Testis (tissue), 3 donors: ENCODE results near the gene ALPK3. TPM values are rescaled to one million over a fixed set of nuclear protein-coding genes. Genes with fewer than 3 reads are reported as not detected.

ENCODE experiments used
- DNase-seq: peaks from one replicate; pipeline ENCODE4 v3.0.0-alpha.2; 2019
- H3K27ac ChIP-seq, 2 donors: fragments of 200-600 bp; sonication (generic); one replicate each; pipeline ENCODE4 v1.5.1; 2019
- H3K27me3 ChIP-seq: fragments of 200-600 bp; sonication (generic); one replicate; pipeline ENCODE4 v1.5.1; 2019
- H3K36me3 ChIP-seq: fragments of 200-600 bp; sonication (generic); one replicate; pipeline ENCODE4 v1.5.1; 2017; ENCODE audit warnings: low read depth; ENCODE audit errors: missing control alignments
- H3K4me1 ChIP-seq: fragments of 200-600 bp; sonication (generic); one replicate; pipeline ENCODE4 v1.5.1; 2019
- H3K4me3 ChIP-seq, 2 donors: fragments of 200-600 bp; sonication (generic); one replicate each; pipeline ENCODE4 v1.5.1; 2017 to 2019
- H3K9me3 ChIP-seq: fragments of 200-600 bp; sonication (generic); one replicate; pipeline ENCODE4 v1.5.1; 2017
- CTCF ChIP-seq, 3 experiments: fragments of 450-650 bp in 2 of 3; fragments of 200-600 bp in 1 of 3; sonication (generic) in 1 of 3; IDR thresholded peaks; one replicate each; pipeline ENCODE4 v1.5.1; 2016 to 2019; ENCODE audit warnings: antibody characterized with exemption in 3 of 3, mild to moderate bottlenecking in 2 of 3, moderate library complexity in 1 of 3
- POLR2A ChIP-seq: fragments of 450-650 bp; IDR thresholded peaks from one replicate; pipeline ENCODE4 v1.6.1; 2017; ENCODE audit warnings: antibody characterized with exemption, mild to moderate bottlenecking, moderate library complexity
- whole genome bisulfite sequencing, 2 donors: methylation state at CpG; one replicate each; pipeline ENCODE4 v1.1.5; 2018; 5-methylcytosine and 5-hydroxymethylcytosine counted together
- intact Hi-C: fragments of 100-400 bp; cut with DNase I; formaldehyde crosslinking; loops from one replicate; pipeline ENCODE4 v1.15.1; 2023; ENCODE audit warnings: low total_unique reads
- polyA plus RNA-seq: library from polyadenylated mRNA; stranded (reverse); fragments of 350-450 nt; fragmentation: Illumina TruSeq; extraction: RNeasy Lipid Tissue Mini Kit (QIAGEN cat#74804); gene quantifications from one replicate; pipeline ENCODE4 v1.2.3, GENCODE V29; 2014; ENCODE audit warnings: low read depth, low replicate concordance; ENCODE audit not compliant: insufficient read depth
- total RNA-seq, 2 donors: library from RNA; depleted of rRNA; stranded (reverse); fragments of >200 nt; gene quantifications; one replicate each; pipeline ENCODE4 v1.2.3, GENCODE V29; 2016

Gene ALPK3
- total and polyA plus RNA-seq, 3 donors from 2014 or later, result 3.0 to 5.0 (median 4.1) TPM

- intact Hi-C loops, result no loop called here
- no peak for DNase-seq
- no peak overlapping the region for H3K27ac ChIP-seq
- H3K4me3 ChIP-seq, result no peak overlapping the region
- WGBS, 2 donors, result 82 to 86% methylated on average over 4 of the region's 4 CpGs
- H3K27me3 ChIP-seq, result no peaks in the 10 kb centered on the region
- H3K9me3 ChIP-seq, result no peaks in the 10 kb centered on the region
- peaks cover 27% of the 10 kb centered on the region for H3K4me1 ChIP-seq
- TF ChIP-seq CTCF (IDR thresholded peaks at IDR 0.05) (no peak), POLR2A (no peak)
- H3K36me3 ChIP-seq, result no peaks in the 10 kb centered on the region
Measured at GRCh38 chr15:84907731-84908130, 90.6 kb downstream of the ALPK3 start.

GRCh38 chr15:84908564-84908963 is 91.4 kb downstream of the ALPK3 start:
- DNase-seq, result no peak
- Histone ChIP-seq H3K4me3 (no peak overlapping the region), H3K9me3 (no peaks in the 10 kb centered on the region), H3K27me3 (no peaks in the 10 kb centered on the region), H3K27ac (no peak overlapping the region), H3K36me3 (no peaks in the 10 kb centered on the region), H3K4me1 (peaks cover 32% of the 10 kb centered on the region)
- intact Hi-C loops, result no loop called here
- 46 to 54% methylated on average over 13 of the region's 13 CpGs for WGBS, 2 donors
- no peak for TF ChIP-seq CTCF (IDR thresholded peaks at IDR 0.05)
- no peak for TF ChIP-seq POLR2A

- Histone ChIP-seq H3K36me3 (no peaks in the 10 kb centered on the region), H3K4me1 (peaks cover 32% of the 10 kb centered on the region), H3K27ac (no peak overlapping the region), H3K27me3 (no peaks in the 10 kb centered on the region), H3K9me3 (no peaks in the 10 kb centered on the region), H3K4me3 (no peak overlapping the region)
- intact Hi-C loops, result no loop called here
- no peak for DNase-seq
- 76 to 79% methylated on average over 3 of the region's 3 CpGs for WGBS, 2 donors
- TF ChIP-seq POLR2A, result no peak
Measured at GRCh38 chr15:84909029-84909428, 91.9 kb downstream of the ALPK3 start.

- Histone ChIP-seq H3K9me3 (no peaks in the 10 kb centered on the region), H3K27ac (no peak overlapping the region), H3K4me3 (no peak overlapping the region), H3K36me3 (no peaks in the 10 kb centered on the region), H3K27me3 (no peaks in the 10 kb centered on the region), H3K4me1 (peaks cover 32% of the 10 kb centered on the region)
- TF ChIP-seq CTCF (IDR thresholded peaks at IDR 0.05) (no peak), POLR2A (no peak)
- 76 to 85% methylated on average over 3 to 4 of the region's 4 CpGs for WGBS, 2 donors
- DNase-seq, result no peak
- intact Hi-C loops, result no loop called here
Measured at GRCh38 chr15:84909782-84910181, 92.6 kb downstream of the ALPK3 start.

- Histone ChIP-seq H3K27ac (no peak overlapping the region), H3K4me1 (peaks cover 32% of the 10 kb centered on the region), H3K36me3 (no peaks in the 10 kb centered on the region), H3K9me3 (no peaks in the 10 kb centered on the region), H3K4me3 (no peak overlapping the region), H3K27me3 (no peaks in the 10 kb centered on the region)
- no peak for DNase-seq
- 91% methylated on average over 16 to 17 of the region's 17 CpGs for WGBS, 2 donors
- TF ChIP-seq CTCF (IDR thresholded peaks at IDR 0.05), result no peak
- no peak for TF ChIP-seq POLR2A
- intact Hi-C loops, result no loop called here
Measured at GRCh38 chr15:84910928-84911623, 93.9 kb downstream of the ALPK3 start.
